NB4 (cell line): Measurements from ENCODE around the gene PNRC2.

Source experiments
- DNase-seq: peaks from one replicate; pipeline ENCODE4 v3.0.0; 2010; ENCODE audit warnings: low read depth
- H3K4me3 ChIP-seq: one replicate; pipeline ENCODE4 v1.5.1; 2011; ENCODE audit warnings: mild to moderate bottlenecking, low read depth, low read length, moderate library complexity
- MYC ChIP-seq: IDR thresholded peaks from 2 replicates; pipeline ENCODE4 v1.6.1; 2011; ENCODE audit warnings: low read depth, low read length
- POLR2A ChIP-seq: IDR thresholded peaks from 2 replicates; pipeline ENCODE4 v1.6.1; 2011; ENCODE audit warnings: mild to moderate bottlenecking; ENCODE audit not compliant: insufficient read length; ENCODE audit errors: extremely low read depth
- TF ChIP-seq, protein P1 (sequence below): IDR thresholded peaks from one replicate; pipeline ENCODE4 v1.5.1; 2012; ENCODE audit warnings: low read depth, low read length
- TF ChIP-seq, protein P2 (sequence below): IDR thresholded peaks from 2 replicates; pipeline ENCODE4 v1.6.1; 2011; ENCODE audit warnings: low read depth, low read length

PNRC2 gene

DNA sequence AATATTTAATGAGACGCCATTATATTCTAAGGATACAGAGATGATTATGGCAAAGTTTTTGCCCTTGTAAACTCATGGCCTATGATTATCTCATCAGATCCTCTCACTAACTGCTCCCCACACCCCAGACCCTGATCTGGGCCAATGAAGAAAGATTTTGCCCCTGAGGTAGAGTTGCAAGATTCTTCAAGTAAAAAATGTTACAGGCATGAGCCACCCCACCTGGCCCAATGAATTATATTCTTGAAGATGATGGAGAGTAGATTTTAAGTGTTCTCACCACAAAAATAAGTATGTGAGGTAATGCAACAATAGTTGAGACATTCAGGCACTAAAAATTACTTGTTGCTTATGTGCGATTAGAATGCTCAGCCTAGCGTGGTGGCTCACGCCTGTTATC, 44.7 kb upstream of the PNRC2 start:
- TF ChIP-seq, protein P1, sequence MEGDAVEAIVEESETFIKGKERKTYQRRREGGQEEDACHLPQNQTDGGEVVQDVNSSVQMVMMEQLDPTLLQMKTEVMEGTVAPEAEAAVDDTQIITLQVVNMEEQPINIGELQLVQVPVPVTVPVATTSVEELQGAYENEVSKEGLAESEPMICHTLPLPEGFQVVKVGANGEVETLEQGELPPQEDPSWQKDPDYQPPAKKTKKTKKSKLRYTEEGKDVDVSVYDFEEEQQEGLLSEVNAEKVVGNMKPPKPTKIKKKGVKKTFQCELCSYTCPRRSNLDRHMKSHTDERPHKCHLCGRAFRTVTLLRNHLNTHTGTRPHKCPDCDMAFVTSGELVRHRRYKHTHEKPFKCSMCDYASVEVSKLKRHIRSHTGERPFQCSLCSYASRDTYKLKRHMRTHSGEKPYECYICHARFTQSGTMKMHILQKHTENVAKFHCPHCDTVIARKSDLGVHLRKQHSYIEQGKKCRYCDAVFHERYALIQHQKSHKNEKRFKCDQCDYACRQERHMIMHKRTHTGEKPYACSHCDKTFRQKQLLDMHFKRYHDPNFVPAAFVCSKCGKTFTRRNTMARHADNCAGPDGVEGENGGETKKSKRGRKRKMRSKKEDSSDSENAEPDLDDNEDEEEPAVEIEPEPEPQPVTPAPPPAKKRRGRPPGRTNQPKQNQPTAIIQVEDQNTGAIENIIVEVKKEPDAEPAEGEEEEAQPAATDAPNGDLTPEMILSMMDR: no peak
- TF ChIP-seq, protein P2, sequence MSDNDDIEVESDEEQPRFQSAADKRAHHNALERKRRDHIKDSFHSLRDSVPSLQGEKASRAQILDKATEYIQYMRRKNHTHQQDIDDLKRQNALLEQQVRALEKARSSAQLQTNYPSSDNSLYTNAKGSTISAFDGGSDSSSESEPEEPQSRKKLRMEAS: no peak
- no peak for TF ChIP-seq MYC
- TF ChIP-seq POLR2A: no peak
- no peak for DNase-seq
- no peak overlapping the region for H3K4me3 ChIP-seq

DNA sequence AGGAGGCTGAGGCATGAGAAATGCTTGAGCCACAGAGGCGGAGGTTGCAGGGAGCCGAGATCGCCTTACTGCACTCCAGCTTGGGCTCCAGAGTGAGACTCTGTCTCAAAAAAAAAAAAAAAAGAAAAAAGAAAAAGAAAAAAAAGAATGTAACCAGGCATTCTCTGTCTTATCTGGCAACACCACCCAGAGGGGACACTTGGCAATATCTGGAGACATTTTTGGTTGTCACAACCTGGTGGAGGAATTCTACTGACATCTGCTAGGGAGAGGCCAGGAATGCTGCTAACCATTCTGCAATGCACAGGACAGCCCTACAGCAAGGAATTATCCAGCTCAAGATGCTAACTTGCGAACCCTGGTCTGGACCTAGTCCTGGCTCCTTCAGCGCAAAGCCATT, 44.2 kb upstream of the PNRC2 start:
- TF ChIP-seq MYC (no peak), POLR2A (no peak)
- TF ChIP-seq, protein P2: no peak
- TF ChIP-seq, protein P1: no peak
- DNase-seq: no peak
- no peak overlapping the region for H3K4me3 ChIP-seq

DNA sequence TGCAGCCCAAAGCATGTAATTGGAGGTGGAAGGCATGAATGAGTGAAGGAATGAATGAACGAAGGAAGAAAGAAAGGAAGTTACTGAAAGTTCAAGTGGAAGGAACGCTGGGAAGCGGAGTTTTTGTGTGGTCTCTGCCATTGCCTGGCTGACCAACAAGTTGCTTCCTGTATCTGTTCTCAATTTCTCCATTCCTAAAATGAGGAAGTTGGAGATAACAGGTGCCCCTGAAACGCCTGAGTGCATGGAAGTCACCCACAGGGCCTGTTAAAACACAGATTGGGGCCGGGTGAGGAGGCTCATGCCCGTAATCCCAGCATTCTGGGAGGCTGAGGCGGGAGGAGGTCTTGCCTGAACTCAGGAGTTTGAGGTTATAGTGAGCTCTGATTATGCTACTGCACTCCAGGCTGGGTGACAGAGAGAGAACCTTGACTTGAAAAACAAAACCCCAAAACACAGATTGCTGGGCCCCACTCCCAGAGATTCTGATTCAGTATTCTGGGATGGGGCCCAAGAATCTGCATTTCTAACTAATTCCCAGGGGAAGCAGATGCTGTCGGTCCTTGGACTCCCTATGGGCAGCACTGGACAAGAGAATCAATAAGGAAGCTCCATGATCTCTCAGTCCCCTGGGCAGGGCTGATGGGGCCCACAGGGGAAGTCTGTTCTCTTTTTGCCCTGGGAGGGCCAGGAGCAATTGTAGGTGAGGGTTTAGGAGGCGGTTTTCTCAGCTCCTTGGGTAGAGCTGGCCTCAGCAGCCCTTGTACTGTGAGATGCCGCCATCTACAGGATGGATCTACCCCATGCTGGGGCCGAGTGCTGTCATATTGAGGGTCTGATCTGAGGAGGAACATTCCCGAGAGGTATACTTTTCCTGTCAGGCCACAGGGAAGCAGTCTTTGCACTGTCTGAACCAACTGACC, 43.2 kb upstream of the PNRC2 start:
- TF ChIP-seq POLR2A (no peak), MYC (peak; percentile 46; the same call in 1 of the 2 replicates)
- TF ChIP-seq, protein P1: peak; percentile 86
- TF ChIP-seq, protein P2: peak; percentile 47; the same call in 1 of the 2 replicates
- no peak overlapping the region for H3K4me3 ChIP-seq
- peak; percentile 89 for DNase-seq

DNA sequence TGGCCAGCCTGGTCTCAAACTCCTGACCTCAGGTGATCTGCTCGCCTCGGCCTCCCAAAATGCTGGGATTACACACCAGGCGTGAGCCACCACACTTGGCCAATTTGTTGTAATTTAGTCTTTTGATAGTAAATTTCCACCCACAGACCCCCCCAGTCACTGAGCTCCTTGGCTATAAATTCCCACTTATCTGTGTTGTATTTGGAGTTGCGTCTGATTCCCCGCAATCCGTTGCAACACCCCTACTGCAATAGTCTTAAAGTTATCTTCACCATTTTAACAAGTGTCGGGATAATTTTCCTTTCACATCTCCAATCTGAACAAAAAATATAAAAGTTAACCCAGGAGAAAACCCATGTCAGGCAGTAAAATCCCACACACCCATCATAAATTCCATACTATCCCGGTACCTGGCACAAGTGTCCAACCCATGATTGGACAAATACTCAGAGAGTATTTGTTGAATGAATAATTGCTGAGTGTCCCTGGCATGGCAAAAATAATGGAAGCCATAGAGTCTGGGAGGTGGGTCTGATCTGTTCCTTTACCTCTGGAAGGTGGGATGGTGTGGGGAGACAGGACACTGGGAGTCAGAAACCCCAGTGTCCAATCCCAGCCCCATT, 37.2 kb upstream of the PNRC2 start:
- H3K4me3 ChIP-seq: no peak overlapping the region
- TF ChIP-seq POLR2A (no peak), MYC (no peak)
- TF ChIP-seq, protein P2: no peak
- TF ChIP-seq, protein P1: no peak
- DNase-seq: no peak

DNA sequence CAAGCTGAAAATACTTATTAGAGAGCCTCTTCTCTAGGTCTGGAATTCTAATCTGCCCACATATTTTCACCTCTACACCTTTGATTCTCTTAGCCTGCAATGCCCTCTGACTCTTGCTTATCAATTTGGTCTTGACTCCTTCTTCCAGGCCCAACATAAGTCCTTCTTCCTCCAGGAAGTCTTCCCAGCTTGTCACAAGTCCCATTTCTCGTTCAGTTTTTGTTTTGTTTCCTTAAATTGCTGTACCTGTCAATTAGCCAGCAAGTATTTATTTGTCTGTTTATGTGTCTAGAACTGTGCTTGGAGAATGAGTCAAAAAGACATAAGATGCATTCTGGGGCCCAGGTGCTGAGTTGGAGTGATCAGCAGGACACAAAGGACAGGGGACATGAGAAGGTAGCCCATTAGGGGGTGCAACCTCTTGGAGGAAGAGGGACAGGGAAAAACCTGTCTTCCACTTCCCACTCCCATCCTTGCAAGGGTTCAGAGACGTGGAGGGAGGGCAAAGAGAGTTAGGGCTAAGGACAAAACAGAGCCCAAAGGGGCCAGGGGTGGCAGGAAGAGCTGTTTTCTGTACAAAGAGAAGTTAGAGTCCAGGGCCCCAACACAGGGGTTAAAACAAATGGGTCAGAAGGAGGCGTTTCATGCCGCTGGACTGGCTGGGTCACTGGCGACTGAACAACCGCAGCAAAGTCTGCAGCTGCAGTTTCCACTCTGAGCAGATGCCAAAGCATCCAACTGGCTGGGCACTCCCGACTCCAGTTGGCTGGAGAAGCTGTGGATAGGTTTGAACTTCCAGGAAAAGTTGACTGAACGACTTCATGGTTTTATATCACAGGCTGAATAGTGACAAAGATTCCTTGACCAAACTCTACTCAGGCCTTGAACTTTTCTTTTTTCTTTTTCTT, 35.8 kb upstream of the PNRC2 start:
- H3K4me3 ChIP-seq: no peak overlapping the region
- DNase-seq: no peak
- TF ChIP-seq, protein P2: no peak
- TF ChIP-seq MYC (no peak), POLR2A (no peak)
- TF ChIP-seq, protein P1: no peak
